Endothelial cell of umbilical vein (primary cell): ENCODE results near the gene MYO16. TPM values are rescaled to one million over a fixed set of nuclear protein-coding genes. Genes with fewer than 3 reads are reported as not detected.

Experiments
- BruUV-seq: library from RNA; stranded (reverse); fragments of 400-500 nt; replicated peaks from 2 replicates; lab custom pipeline; 2021; lab: Mats Ljungman, UMichigan
- CTCF ChIA-PET: fragments of 300-600, 350-600 bp; sonication (Branson Sonifier 250); formaldehyde crosslinking; loops from one replicate; lab custom pipeline; 2021; ENCODE audit warnings: antibody characterized with exemption, inconsistent platforms; lab: Charles Lee
- POLR2A ChIA-PET: fragments of 300-600, 350-600 bp; sonication (Branson Sonifier 250); formaldehyde crosslinking; loops from one replicate; lab custom pipeline; 2021; ENCODE audit warnings: antibody characterized with exemption, inconsistent platforms; lab: Charles Lee
- DNase-seq: peaks from one replicate; pipeline ENCODE4 v3.0.0-alpha.2; 2011; ENCODE audit warnings: low read depth, low spot score
- FAIRE-seq: peaks from 2 replicates; lab custom pipeline; 2011; peaks lifted over from hg19 to GRCh38; lab: Jason Lieb, UNC
- H2AFZ ChIP-seq: 2 replicates; pipeline ENCODE4 v1.6.0; 2012; ENCODE audit warnings: low read depth, low read length, control low read depth, inconsistent platforms
- H3K27ac ChIP-seq: 2 replicates; pipeline ENCODE4 v1.5.1; 2011; ENCODE audit warnings: low read depth, mild to moderate bottlenecking, control low read depth, low read length, moderate library complexity; ENCODE audit not compliant: insufficient read depth
- H3K27me3 ChIP-seq, 2 experiments: 2 replicates each; pipeline versions ENCODE4 v1.6.0 to v1.6.1; 2011; ENCODE audit warnings: low read length in 2 of 2, mixed read lengths in 1 of 2; ENCODE audit not compliant: control insufficient read depth in 2 of 2, insufficient read depth in 2 of 2
- H3K36me3 ChIP-seq, 2 experiments: 2 replicates in 1 of 2; 3 replicates in 1 of 2; pipeline ENCODE4 v1.5.1; 2011; ENCODE audit warnings: low read length in 2 of 2, mild to moderate bottlenecking in 1 of 2, moderate library complexity in 1 of 2; ENCODE audit not compliant: control insufficient read depth in 2 of 2, insufficient read depth in 2 of 2; ENCODE audit errors: extremely low read depth in 1 of 2
- H3K4me1 ChIP-seq: 3 replicates; pipeline ENCODE4 v1.5.1; 2011; ENCODE audit warnings: mild to moderate bottlenecking, low read length; ENCODE audit not compliant: control insufficient read depth, insufficient read depth; ENCODE audit errors: extremely low read depth
- H3K4me2 ChIP-seq: 2 replicates; pipeline ENCODE4 v1.6.1; 2011; ENCODE audit warnings: low read length, control low read depth, mixed read lengths; ENCODE audit not compliant: insufficient read depth
- H3K4me3 ChIP-seq, 3 experiments: fragments of 200-600 bp in 1 of 3; sonication (generic), shearing (Covaris generic) in 1 of 3; replicated peaks in 1 of 3; 2 replicates each; pipeline ENCODE4 v1.5.1; 2011 to 2016; ENCODE audit warnings: control low read depth in 3 of 3, low read length in 3 of 3, mild to moderate bottlenecking in 2 of 3, inconsistent platforms in 1 of 3, low read depth in 1 of 3, moderate library complexity in 1 of 3; ENCODE audit not compliant: insufficient read depth in 1 of 3
- H3K79me2 ChIP-seq: 2 replicates; pipeline ENCODE4 v1.6.0; 2012; ENCODE audit warnings: low read length, inconsistent platforms; ENCODE audit not compliant: control insufficient read depth, insufficient read depth
- H3K9ac ChIP-seq: replicated peaks from 2 replicates; pipeline ENCODE3; 2011; ENCODE audit warnings: low read length, control low read depth; ENCODE audit not compliant: insufficient read depth; ENCODE audit errors: extremely low read depth
- H3K9me1 ChIP-seq: replicated peaks from 3 replicates; pipeline ENCODE4 v1.6.0; 2011; ENCODE audit warnings: mild to moderate bottlenecking, low read length; ENCODE audit not compliant: control insufficient read depth, insufficient read depth; ENCODE audit errors: extremely low read depth
- H3K9me3 ChIP-seq: replicated peaks from 2 replicates; pipeline ENCODE4 v1.5.1; 2012; ENCODE audit warnings: low read length, inconsistent platforms; ENCODE audit not compliant: control insufficient read depth, insufficient read depth
- H4K20me1 ChIP-seq: replicated peaks from 2 replicates; pipeline ENCODE3; 2011; ENCODE audit warnings: mild to moderate bottlenecking, low read length; ENCODE audit not compliant: control insufficient read depth, insufficient read depth; ENCODE audit errors: extremely low read depth
- EZH2 ChIP-seq: IDR thresholded peaks from 2 replicates; pipeline ENCODE4 v1.6.1; 2012; ENCODE audit warnings: borderline replicate concordance, low read depth, mild to moderate bottlenecking, moderate library complexity, low read length, inconsistent platforms; ENCODE audit not compliant: severe bottlenecking
- GATA2 ChIP-seq: IDR thresholded peaks from 2 replicates; pipeline ENCODE4 v1.7.0; 2011; ENCODE audit warnings: low read depth, mild to moderate bottlenecking, moderate library complexity, mixed read lengths, low read length; ENCODE audit not compliant: insufficient read length, insufficient read depth
- JUN ChIP-seq: IDR thresholded peaks from 2 replicates; pipeline ENCODE4 v1.6.1; 2011; ENCODE audit warnings: borderline replicate concordance, low read depth; ENCODE audit not compliant: insufficient read length, insufficient read depth
- MYC ChIP-seq: IDR thresholded peaks from one replicate; pipeline ENCODE4 v1.6.1; 2011; ENCODE audit warnings: mild to moderate bottlenecking, low read depth, low read length
- POLR2AphosphoS5 ChIP-seq: IDR thresholded peaks from 2 replicates; pipeline ENCODE4 v1.6.1; 2012; ENCODE audit warnings: low read depth, mild to moderate bottlenecking, control low read depth, low read length, moderate library complexity; ENCODE audit not compliant: insufficient read depth
- dilution Hi-C: fragments of 300-500 bp; cut with MboI; formaldehyde crosslinking; loops from one replicate; pipeline ENCODE4 v1.15.0; 2019; ENCODE audit warnings: low sequenced_read_pairs; ENCODE audit not compliant: extremely low pct_ligation_motif_present
- intact Hi-C: fragments of 100-400 bp; cut with micrococcal nuclease; formaldehyde crosslinking; loops from one replicate; pipeline ENCODE4 v1.10.0; 2022
- polyA plus RNA-seq, 4 experiments: library from polyadenylated mRNA; depleted of rRNA in 3 of 4; stranded (reverse) in 3 of 4; unstranded in 1 of 4; fragments of >200 nt; gene quantifications; 2 replicates each; pipeline versions ENCODE4 v1.2.1 to v1.2.3, GENCODE V29; 2011 to 2012; ENCODE audit warnings: missing spikeins in 1 of 4
- total RNA-seq: library from RNA; stranded (reverse); gene quantifications from 2 replicates; pipeline ENCODE4 v1.2.3, GENCODE V29; 2021
- TF ChIP-seq, protein P1 (sequence below), 2 donors: IDR thresholded peaks; 1 replicate in 1 of 2; 2 replicates in 1 of 2; pipeline ENCODE4 v1.5.1; 2011; ENCODE audit warnings: low read length in 2 of 2, mild to moderate bottlenecking in 2 of 2, moderate library complexity in 2 of 2, control low read depth in 1 of 2, inconsistent platforms in 1 of 2, low read depth in 1 of 2; ENCODE audit not compliant: insufficient read depth in 1 of 2; ENCODE audit errors: extremely low read depth in 1 of 2

Gene MYO16
- total and polyA plus RNA-seq, 2 donors (not counting 3 experiments of a cell fraction or from before 2014, with no cell fraction given), result 0.03 to 0.04 TPM

DNA sequence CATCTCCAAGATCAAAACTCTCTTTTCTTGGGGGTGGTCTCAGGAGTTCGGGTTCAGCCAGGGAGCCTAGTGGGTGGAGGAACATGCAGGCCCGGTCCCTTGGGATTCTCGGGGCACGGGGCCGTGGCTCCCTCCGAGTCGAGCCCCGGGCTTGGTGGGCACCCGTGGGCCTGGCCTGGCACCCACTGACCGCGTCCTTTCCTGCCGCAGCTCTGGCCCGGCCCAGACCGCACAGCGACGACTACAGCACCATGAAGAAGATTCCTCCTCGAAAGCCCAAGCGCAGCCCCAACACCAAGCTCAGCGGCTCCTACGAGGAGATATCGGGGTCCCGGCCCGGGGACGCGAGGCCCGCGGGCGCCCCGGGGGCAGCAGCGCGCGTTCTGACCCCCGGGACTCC lies 510.6 kb downstream of the MYO16 start:
- H3K79me2 ChIP-seq, result no peaks in the 10 kb centered on the region
- dilution Hi-C loops, result no loop called here

More for the DNA sequence above, 510.6 kb downstream of the MYO16 start:
- DNase-seq (no peak), FAIRE-seq (no peak)
- Histone ChIP-seq H4K20me1 (no peaks in the 10 kb centered on the region), H3K4me1 (no peaks in the 10 kb centered on the region), H3K4me3 (no peak overlapping the region), H3K9ac (no peak overlapping the region), H3K9me3 (no peaks in the 10 kb centered on the region), H3K4me2 (no peak overlapping the region), H2AFZ (no peak overlapping the region), H3K27me3 (peaks cover 11 to 25% of the 10 kb centered on the region in 2 experiments), H3K27ac (no peak overlapping the region), H3K36me3 (no peaks in the 10 kb centered on the region), H3K9me1 (no peaks in the 10 kb centered on the region)
- intact Hi-C loops, result loop anchor here (10.0 kb wide), 2 partner anchors 345 to 525 kb away; no protein-coding TSS in a partner anchor
- BruUV-seq, result no TSS peak
- ChIA-PET POLR2A (no interaction called here), CTCF (no interaction called here)
- no peak for TF ChIP-seq EZH2
- no peak for TF ChIP-seq GATA2
- no peak for TF ChIP-seq MYC
- no peak for TF ChIP-seq POLR2AphosphoS5
- no peak for TF ChIP-seq JUN
- TF ChIP-seq, protein P1, sequence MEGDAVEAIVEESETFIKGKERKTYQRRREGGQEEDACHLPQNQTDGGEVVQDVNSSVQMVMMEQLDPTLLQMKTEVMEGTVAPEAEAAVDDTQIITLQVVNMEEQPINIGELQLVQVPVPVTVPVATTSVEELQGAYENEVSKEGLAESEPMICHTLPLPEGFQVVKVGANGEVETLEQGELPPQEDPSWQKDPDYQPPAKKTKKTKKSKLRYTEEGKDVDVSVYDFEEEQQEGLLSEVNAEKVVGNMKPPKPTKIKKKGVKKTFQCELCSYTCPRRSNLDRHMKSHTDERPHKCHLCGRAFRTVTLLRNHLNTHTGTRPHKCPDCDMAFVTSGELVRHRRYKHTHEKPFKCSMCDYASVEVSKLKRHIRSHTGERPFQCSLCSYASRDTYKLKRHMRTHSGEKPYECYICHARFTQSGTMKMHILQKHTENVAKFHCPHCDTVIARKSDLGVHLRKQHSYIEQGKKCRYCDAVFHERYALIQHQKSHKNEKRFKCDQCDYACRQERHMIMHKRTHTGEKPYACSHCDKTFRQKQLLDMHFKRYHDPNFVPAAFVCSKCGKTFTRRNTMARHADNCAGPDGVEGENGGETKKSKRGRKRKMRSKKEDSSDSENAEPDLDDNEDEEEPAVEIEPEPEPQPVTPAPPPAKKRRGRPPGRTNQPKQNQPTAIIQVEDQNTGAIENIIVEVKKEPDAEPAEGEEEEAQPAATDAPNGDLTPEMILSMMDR (IDR thresholded peaks at IDR 0.05; ENCODE audit: extremely low read depth in 1 of 2, insufficient read depth in 1 of 2, low read depth in 1 of 2, low read length in 2 of 2), result no peak
